Activated naive CD4-positive, alpha-beta T cell treated with anti-CD3 and anti-CD28 coated beads, Interleukin-2, amount 50 U/mL, for 24 hours (primary cell): ENCODE results near the gene CCDC18.
"Not testable (repeated sequence)": the region's sequence is repeated elsewhere in the genome, so short reads cannot be mapped to it uniquely, and the experiment has no call there.

Experiments
- H3K27ac Mint-ChIP-seq: one replicate; pipeline ENCODE4 v1.8.0; 2021; ENCODE audit warnings: mild to moderate bottlenecking, mixed read lengths
- H3K27me3 Mint-ChIP-seq: one replicate; pipeline ENCODE4 v1.8.0; 2021; ENCODE audit warnings: mixed read lengths
- H3K36me3 Mint-ChIP-seq: one replicate; pipeline ENCODE4 v1.8.0; 2021; ENCODE audit warnings: mixed read lengths
- H3K4me1 Mint-ChIP-seq: one replicate; pipeline ENCODE4 v1.8.0; 2021; ENCODE audit warnings: mixed read lengths
- H3K4me3 Mint-ChIP-seq: one replicate; pipeline ENCODE4 v1.8.0; 2021; ENCODE audit warnings: mild to moderate bottlenecking, mixed read lengths
- H3K9me3 Mint-ChIP-seq: one replicate; pipeline ENCODE4 v1.8.0; 2021; ENCODE audit warnings: mixed read lengths

CCDC18 gene

GRCh38 chr1:93200086-93200620 is 19.6 kb downstream of the CCDC18 start:
- H3K27me3 Mint-ChIP-seq: no peaks in the 10 kb centered on the region
- H3K9me3 Mint-ChIP-seq: no peaks in the 10 kb centered on the region
- no peak overlapping the region for H3K4me3 Mint-ChIP-seq
- H3K4me1 Mint-ChIP-seq: no peaks in the 10 kb centered on the region
- H3K36me3 Mint-ChIP-seq: peaks cover 13% of the 10 kb centered on the region
- H3K27ac Mint-ChIP-seq: no peak overlapping the region

- Mint-ChIP-seq H3K27ac (no peak overlapping the region), H3K9me3 (no peaks in the 10 kb centered on the region), H3K4me3 (no peak overlapping the region), H3K4me1 (no peaks in the 10 kb centered on the region), H3K36me3 (peaks cover 12% of the 10 kb centered on the region), H3K27me3 (no peaks in the 10 kb centered on the region)
Measured at GRCh38 chr1:93200714-93201113, 20.2 kb downstream of the CCDC18 start.

- Mint-ChIP-seq H3K4me1 (no peaks in the 10 kb centered on the region), H3K9me3 (no peaks in the 10 kb centered on the region), H3K27me3 (no peaks in the 10 kb centered on the region), H3K36me3 (peaks cover 7% of the 10 kb centered on the region), H3K4me3 (no peak overlapping the region), H3K27ac (no peak overlapping the region)
Measured at GRCh38 chr1:93205892-93206566, 25.5 kb downstream of the CCDC18 start.

GRCh38 chr1:93206567-93206954 is 26.0 kb downstream of the CCDC18 start:
- Mint-ChIP-seq H3K4me3 (no peak overlapping the region), H3K36me3 (peaks cover 7% of the 10 kb centered on the region), H3K4me1 (no peaks in the 10 kb centered on the region), H3K27ac (no peak overlapping the region), H3K27me3 (no peaks in the 10 kb centered on the region), H3K9me3 (no peaks in the 10 kb centered on the region)

- Mint-ChIP-seq H3K27ac (no peak overlapping the region), H3K36me3 (peaks cover 7% of the 10 kb centered on the region), H3K4me3 (no peak overlapping the region), H3K9me3 (no peaks in the 10 kb centered on the region), H3K4me1 (no peaks in the 10 kb centered on the region), H3K27me3 (no peaks in the 10 kb centered on the region)
Measured at GRCh38 chr1:93207211-93207610, 26.7 kb downstream of the CCDC18 start.

- H3K27me3 Mint-ChIP-seq: no peaks in the 10 kb centered on the region
- no peak overlapping the region for H3K27ac Mint-ChIP-seq
- no peaks in the 10 kb centered on the region for H3K9me3 Mint-ChIP-seq
- peaks cover 4% of the 10 kb centered on the region for H3K36me3 Mint-ChIP-seq
- H3K4me3 Mint-ChIP-seq: no peak overlapping the region
- peaks cover 16% of the 10 kb centered on the region for H3K4me1 Mint-ChIP-seq
Measured at GRCh38 chr1:93215322-93215721, 34.8 kb downstream of the CCDC18 start.

- no peaks in the 10 kb centered on the region for H3K9me3 Mint-ChIP-seq
- H3K27ac Mint-ChIP-seq: peak overlapping the region; percentile 51
- no peaks in the 10 kb centered on the region for H3K27me3 Mint-ChIP-seq
- peaks cover 7% of the 10 kb centered on the region for H3K36me3 Mint-ChIP-seq
- H3K4me3 Mint-ChIP-seq: peak overlapping the region; percentile 73
- peaks cover 16% of the 10 kb centered on the region for H3K4me1 Mint-ChIP-seq
Measured at GRCh38 chr1:93219443-93219842, 38.9 kb downstream of the CCDC18 start.

- peaks cover 16% of the 10 kb centered on the region for H3K4me1 Mint-ChIP-seq
- not testable (repeated sequence) for H3K9me3 Mint-ChIP-seq, H3K36me3 Mint-ChIP-seq, H3K27ac Mint-ChIP-seq, H3K4me3 Mint-ChIP-seq, H3K27me3 Mint-ChIP-seq
Measured at GRCh38 chr1:93220716-93221115, 40.2 kb downstream of the CCDC18 start.

GRCh38 chr1:93221913-93222312 is 41.4 kb downstream of the CCDC18 start:
- no peak overlapping the region for H3K4me3 Mint-ChIP-seq
- H3K36me3 Mint-ChIP-seq: peaks cover 9% of the 10 kb centered on the region
- H3K27ac Mint-ChIP-seq: no peak overlapping the region
- H3K9me3 Mint-ChIP-seq: no peaks in the 10 kb centered on the region
- peaks cover 16% of the 10 kb centered on the region for H3K4me1 Mint-ChIP-seq
- H3K27me3 Mint-ChIP-seq: no peaks in the 10 kb centered on the region

GRCh38 chr1:93223023-93223675 is 42.6 kb downstream of the CCDC18 start:
- peaks cover 16% of the 10 kb centered on the region for H3K4me1 Mint-ChIP-seq
- H3K9me3 Mint-ChIP-seq: no peaks in the 10 kb centered on the region
- H3K27ac Mint-ChIP-seq: no peak overlapping the region
- no peaks in the 10 kb centered on the region for H3K27me3 Mint-ChIP-seq
- peaks cover 12% of the 10 kb centered on the region for H3K36me3 Mint-ChIP-seq
- H3K4me3 Mint-ChIP-seq: no peak overlapping the region

GRCh38 chr1:93235261-93235660 is 54.7 kb downstream of the CCDC18 start:
- Mint-ChIP-seq H3K27ac (no peak overlapping the region), H3K4me3 (no peak overlapping the region), H3K27me3 (no peaks in the 10 kb centered on the region), H3K36me3 (peaks cover 40% of the 10 kb centered on the region), H3K4me1 (no peaks in the 10 kb centered on the region), H3K9me3 (peaks cover 6% of the 10 kb centered on the region)

GRCh38 chr1:93237021-93237420 is 56.5 kb downstream of the CCDC18 start:
- no peak overlapping the region for H3K4me3 Mint-ChIP-seq
- H3K27me3 Mint-ChIP-seq: no peaks in the 10 kb centered on the region
- no peaks in the 10 kb centered on the region for H3K4me1 Mint-ChIP-seq
- H3K27ac Mint-ChIP-seq: no peak overlapping the region
- H3K36me3 Mint-ChIP-seq: peaks cover 42% of the 10 kb centered on the region
- peaks cover 4% of the 10 kb centered on the region for H3K9me3 Mint-ChIP-seq

- Mint-ChIP-seq H3K4me3 (no peak overlapping the region), H3K36me3 (peaks cover 48% of the 10 kb centered on the region), H3K27me3 (no peaks in the 10 kb centered on the region), H3K27ac (no peak overlapping the region), H3K4me1 (no peaks in the 10 kb centered on the region), H3K9me3 (peaks cover 1% of the 10 kb centered on the region)
Measured at GRCh38 chr1:93238425-93238824, 57.9 kb downstream of the CCDC18 start.

GRCh38 chr1:93239863-93240262 is 59.3 kb downstream of the CCDC18 start:
- Mint-ChIP-seq H3K9me3 (peaks cover 6% of the 10 kb centered on the region), H3K4me1 (no peaks in the 10 kb centered on the region), H3K27me3 (no peaks in the 10 kb centered on the region), H3K36me3 (peaks cover 56% of the 10 kb centered on the region), H3K4me3 (no peak overlapping the region), H3K27ac (no peak overlapping the region)

- H3K4me1 Mint-ChIP-seq, H3K27ac Mint-ChIP-seq, H3K27me3 Mint-ChIP-seq, H3K9me3 Mint-ChIP-seq, H3K4me3 Mint-ChIP-seq: not testable (repeated sequence)
- H3K36me3 Mint-ChIP-seq: peaks cover 50% of the 10 kb centered on the region
Measured at GRCh38 chr1:93243233-93243632, 62.7 kb downstream of the CCDC18 start.

GRCh38 chr1:93244298-93245069 is 64.0 kb downstream of the CCDC18 start:
- Mint-ChIP-seq H3K27me3 (no peaks in the 10 kb centered on the region), H3K27ac (no peak overlapping the region), H3K36me3 (peaks cover 55% of the 10 kb centered on the region), H3K9me3 (peaks cover 6% of the 10 kb centered on the region), H3K4me3 (no peak overlapping the region), H3K4me1 (no peaks in the 10 kb centered on the region)
